HCT116 (cell line): Measurements from ENCODE around the gene CHRNE. TPM values are rescaled to one million over a fixed set of nuclear protein-coding genes. Genes with fewer than 3 reads are reported as not detected.

Experiments used
- ATAC-seq: fragments of 200-7000 bp; cut with Tn5 transposase; 2 replicates; pipeline ENCODE4 v1.9.1; 2020; ENCODE audit warnings: mild to moderate bottlenecking, moderate library complexity
- BruUV-seq: library from RNA; stranded (reverse); fragments of 400-500 nt; replicated peaks from 2 replicates; lab custom pipeline; 2021; lab: Mats Ljungman, UMichigan
- CTCF ChIA-PET: fragments of 300-600 bp; sonication (Branson Sonifier 250); formaldehyde crosslinking; loops from one replicate; lab custom pipeline; 2021; ENCODE audit warnings: antibody characterized with exemption; lab: Charles Lee
- POLR2A ChIA-PET: fragments of 300-600, 350-600 bp; sonication (Branson Sonifier 250); formaldehyde crosslinking; loops from one replicate; lab custom pipeline; 2021; ENCODE audit warnings: antibody characterized with exemption; lab: Charles Lee
- RAD21 ChIA-PET, 2 experiments: fragments of 300-600 bp; sonication (Branson Sonifier 250); formaldehyde crosslinking; loops; one replicate each; lab custom pipeline; 2023; ENCODE audit warnings: low total read pairs in 2 of 2; ENCODE audit not compliant: uncharacterized antibody in 2 of 2, unreplicated experiment in 2 of 2, low non-redundant PET in 1 of 2; lab: Charles Lee
- DNase-seq: peaks from one replicate; pipeline ENCODE4 v3.0.0-alpha.2; 2010; ENCODE audit warnings: low read depth, low spot score
- H2AFZ ChIP-seq: fragments of 200-600 bp; shearing (Covaris generic), sonication (generic); 2 replicates; pipeline ENCODE4 v1.6.1; 2017; ENCODE audit warnings: low read depth, mixed run types, mixed read lengths, antibody characterized with exemption, low read length; ENCODE audit not compliant: poor library complexity, severe bottlenecking
- H3K27ac ChIP-seq: 2 replicates; pipeline ENCODE4 v1.5.1; 2012; ENCODE audit warnings: low read depth, low read length
- H3K27me3 ChIP-seq: fragments of 200-600 bp; sonication (generic); 2 replicates; pipeline ENCODE4 v1.6.1; 2016; ENCODE audit warnings: mixed run types, low read length, mixed read lengths; ENCODE audit not compliant: insufficient read depth
- H3K36me3 ChIP-seq, 2 experiments: fragments of 200-500 bp in 1 of 2; fragments of 200-600 bp in 1 of 2; sonication (Bioruptor generic) in 1 of 2; sonication (generic) in 1 of 2; 2 replicates each; pipeline versions ENCODE4 v1.5.1 to v1.6.1; 2014 to 2016; ENCODE audit warnings: low read length in 2 of 2, inconsistent platforms in 1 of 2, mixed read lengths in 1 of 2, mixed run types in 1 of 2; ENCODE audit not compliant: insufficient read depth in 2 of 2, control insufficient read depth in 1 of 2
- H3K4me1 ChIP-seq, 2 experiments: fragments of 200-600 bp in 1 of 2; sonication (generic) in 1 of 2; 2 replicates each; pipeline versions ENCODE4 v1.5.1 to v1.6.1; 2012 to 2017; ENCODE audit warnings: low read length in 2 of 2, inconsistent platforms in 1 of 2, mild to moderate bottlenecking in 1 of 2, mixed read lengths in 1 of 2, mixed run types in 1 of 2, moderate library complexity in 1 of 2; ENCODE audit not compliant: insufficient read depth in 2 of 2, control insufficient read depth in 1 of 2
- H3K4me2 ChIP-seq: fragments of 200-600 bp; sonication (generic); 2 replicates; pipeline ENCODE4 v1.6.1; 2017; ENCODE audit warnings: mixed run types, low read length, mixed read lengths
- H3K4me3 ChIP-seq, 2 experiments: fragments of 200-600 bp in 1 of 2; sonication (generic) in 1 of 2; replicated peaks in 1 of 2; 2 replicates each; pipeline ENCODE4 v1.5.1; 2011 to 2016; ENCODE audit warnings: low read length in 2 of 2, control low read depth in 1 of 2, low read depth in 1 of 2, mild to moderate bottlenecking in 1 of 2, mixed read lengths in 1 of 2, mixed run types in 1 of 2
- H3K79me2 ChIP-seq: fragments of 200-600 bp; sonication (generic); 2 replicates; pipeline ENCODE4 v1.6.1; 2017; ENCODE audit warnings: mild to moderate bottlenecking, mixed run types, low read length, moderate library complexity, mixed read lengths; ENCODE audit not compliant: insufficient read depth
- H3K9ac ChIP-seq: fragments of 200-600 bp; sonication (generic); 2 replicates; pipeline ENCODE4 v1.6.1; 2016; ENCODE audit warnings: low read length, mixed read lengths
- H3K9me2 ChIP-seq: fragments of 200-600 bp; sonication (generic), shearing (Covaris generic); 2 replicates; pipeline ENCODE4 v1.6.1; 2017; ENCODE audit warnings: mixed run types, mild to moderate bottlenecking, moderate library complexity; ENCODE audit not compliant: insufficient read depth
- H3K9me3 ChIP-seq, 2 experiments: fragments of 200-500 bp in 1 of 2; fragments of 200-600 bp in 1 of 2; sonication (Bioruptor generic) in 1 of 2; sonication (generic) in 1 of 2; 2 replicates each; pipeline ENCODE4 v1.6.1; 2014 to 2017; ENCODE audit warnings: low read length in 2 of 2, mixed read lengths in 2 of 2, inconsistent platforms in 1 of 2, low read depth in 1 of 2, mild to moderate bottlenecking in 1 of 2, mixed run types in 1 of 2, moderate library complexity in 1 of 2; ENCODE audit not compliant: control insufficient read depth in 1 of 2, insufficient read depth in 1 of 2
- H4K20me1 ChIP-seq: fragments of 200-600 bp; sonication (generic), shearing (Covaris generic); 2 replicates; pipeline ENCODE4 v1.6.1; 2017; ENCODE audit warnings: mixed run types, mild to moderate bottlenecking, moderate library complexity; ENCODE audit not compliant: insufficient read depth
- ATF3 ChIP-seq: IDR thresholded peaks from 2 replicates; pipeline ENCODE4 v1.6.1; 2012
- CEBPB ChIP-seq: IDR thresholded peaks from 2 replicates; pipeline ENCODE4 v1.6.1; 2012; ENCODE audit warnings: low read depth
- CTCF ChIP-seq, 3 experiments: fragments of 200-600 bp in 1 of 3; sonication (generic) in 1 of 3; IDR thresholded peaks in 2 of 3; conservative IDR thresholded peaks in 1 of 3; 2 replicates each; pipeline ENCODE4 v1.5.1; 2012 to 2017; ENCODE audit warnings: low read depth in 2 of 3, low read length in 2 of 3, antibody characterized with exemption in 1 of 3, borderline replicate concordance in 1 of 3, control low read depth in 1 of 3, mild to moderate bottlenecking in 1 of 3, mixed read lengths in 1 of 3, mixed run types in 1 of 3, moderate library complexity in 1 of 3; ENCODE audit not compliant: insufficient read depth in 1 of 3
- POLR2A ChIP-seq: IDR thresholded peaks from 2 replicates; pipeline ENCODE4 v1.7.0; 2011; ENCODE audit warnings: borderline replicate concordance; ENCODE audit not compliant: insufficient read depth, insufficient read length; ENCODE audit errors: extremely low read depth
- RAD21 ChIP-seq: IDR thresholded peaks from 2 replicates; pipeline ENCODE4 v1.6.1; 2012; ENCODE audit warnings: low read depth, mild to moderate bottlenecking
- SP1 ChIP-seq: IDR thresholded peaks from 2 replicates; pipeline ENCODE4 v1.6.1; 2012; ENCODE audit warnings: low read depth
- TCF7L2 ChIP-seq: IDR thresholded peaks from 2 replicates; pipeline ENCODE4 v1.7.0; 2011; ENCODE audit warnings: borderline replicate concordance, inconsistent platforms; ENCODE audit not compliant: insufficient read depth, insufficient read length; ENCODE audit errors: extremely low read depth
- YY1 ChIP-seq: IDR thresholded peaks from 2 replicates; pipeline ENCODE4 v1.6.1; 2011; ENCODE audit warnings: low read length, low read depth, moderate library complexity, mild to moderate bottlenecking; ENCODE audit not compliant: insufficient replicate concordance; ENCODE audit errors: extremely low read depth
- intact Hi-C: fragments of 100-400 bp; cut with micrococcal nuclease; formaldehyde crosslinking; loops from 2 replicates; pipeline ENCODE4 v1.10.0; 2022
- total RNA-seq: library from RNA; stranded (reverse); gene quantifications from one replicate; pipeline ENCODE4 v1.2.1, GENCODE V29; 2021; ENCODE audit not compliant: unreplicated experiment

The CHRNE gene
- total RNA-seq, 1 experiment from 2014 or later = 0.30 TPM

- Histone ChIP-seq H3K4me3 (no peak overlapping the region), H3K4me1 (peaks cover 5 to 18% of the 10 kb centered on the region in 2 experiments), H3K9me3 (no peaks in the 10 kb centered on the region), H3K79me2 (no peaks in the 10 kb centered on the region), H3K27me3 (no peaks in the 10 kb centered on the region), H3K27ac (no peak overlapping the region; the same call in 1 of the 2 replicates), H3K9ac (no peak overlapping the region), H2AFZ (no peak overlapping the region), H3K9me2 (no peaks in the 10 kb centered on the region), H3K36me3 (no peaks in the 10 kb centered on the region), H3K4me2 (peak overlapping the region; percentile 46), H4K20me1 (no peaks in the 10 kb centered on the region)
- BruUV-seq = no TSS peak
- TF ChIP-seq SP1 = no peak
- peak; percentile 41 for TF ChIP-seq TCF7L2
- no peak for TF ChIP-seq POLR2A
- no peak for TF ChIP-seq CEBPB
- TF ChIP-seq CTCF (IDR thresholded peaks at IDR 0.05 in 2 of 3, conservative IDR thresholded peaks at IDR 0.05 in 1 of 3; ENCODE audit: borderline replicate concordance in 1 of 3, insufficient read depth in 1 of 3, low read depth in 2 of 3, low read length in 2 of 3) = peak; percentile 77 to 90 (median 88)
- peak; percentile 96 for TF ChIP-seq RAD21
- TF ChIP-seq YY1 = peak; percentile 54
- TF ChIP-seq ATF3 = no peak
- ChIA-PET CTCF (interaction anchor here (0.6 to 3.0 kb wide), 12 partner anchors 8 to 177 kb away, joined by 3 to 15 read pairs (median 4); partner anchors contain the start of genes MED11, RNF167, SLC25A11 and SPAG7), POLR2A (interaction anchor here (0.8 to 1.7 kb wide), 5 partner anchors 31 to 119 kb away, joined by 3 to 6 read pairs (median 4); partner anchors contain the start of genes CAMTA2, RNF167 and SPAG7), RAD21 (interaction anchor here (1.2 to 1.8 kb wide), 4 partner anchors 31 to 155 kb away, joined by 3 to 9 read pairs (median 8); partner anchors contain the start of genes RNF167 (in 1 of the 2), SLC25A11 (in 1 of the 2) and SPAG7 (in 1 of the 2))
- intact Hi-C loops = loop anchor here (1.0 to 2.0 kb wide), 3 partner anchors 58 to 153 kb away; partner anchors contain the start of genes CAMTA2 and SPAG7
- peak; percentile 98 for ATAC-seq
- DNase-seq = peak; percentile 75
Observed at GRCh38 chr17:4908711-4909496, 6.0 kb upstream of the CHRNE start.
